Activated CD8-positive, alpha-beta T cell treated with anti-CD3 and anti-CD28 coated beads for 36 hours (primary cell): Measurements from ENCODE around the gene KCNC1. TPM values are rescaled to one million over a fixed set of nuclear protein-coding genes. Genes with fewer than 3 reads are reported as not detected.

Source experiments
- ATAC-seq: fragments of 200-7000 bp; cut with Tn5 transposase; one replicate; pipeline ENCODE4 v1.10.0; 2021; ENCODE audit warnings: mild to moderate bottlenecking, moderate library complexity
- CTCF ChIA-PET: fragments of 350-600 bp; sonication (Branson Sonifier 250); formaldehyde crosslinking; loops from one replicate; lab custom pipeline; 2021; ENCODE audit warnings: antibody characterized with exemption; lab: Charles Lee
- POLR2A ChIA-PET: fragments of 350-600 bp; sonication (Branson Sonifier 250); formaldehyde crosslinking; loops from one replicate; lab custom pipeline; 2021; ENCODE audit warnings: antibody characterized with exemption; lab: Charles Lee
- DNase-seq: peaks from one replicate; pipeline ENCODE4 v3.0.0-alpha.2; 2020
- H3K27ac Mint-ChIP-seq: one replicate; pipeline ENCODE4 v1.8.0; 2021; ENCODE audit warnings: mild to moderate bottlenecking, mixed read lengths
- H3K27me3 Mint-ChIP-seq: one replicate; pipeline ENCODE4 v1.8.0; 2021; ENCODE audit warnings: mixed read lengths
- H3K36me3 Mint-ChIP-seq: one replicate; pipeline ENCODE4 v1.8.0; 2021; ENCODE audit warnings: low read depth, mixed read lengths
- H3K4me1 Mint-ChIP-seq: one replicate; pipeline ENCODE4 v1.8.0; 2021; ENCODE audit warnings: low read depth, mixed read lengths
- H3K4me3 Mint-ChIP-seq: one replicate; pipeline ENCODE4 v1.8.0; 2021; ENCODE audit warnings: mild to moderate bottlenecking, moderate library complexity, mixed read lengths
- H3K9me3 Mint-ChIP-seq: one replicate; pipeline ENCODE4 v1.8.0; 2021; ENCODE audit warnings: mixed read lengths
- intact Hi-C: fragments of 100-400 bp; cut with micrococcal nuclease; formaldehyde crosslinking; loops from one replicate; pipeline ENCODE4 v1.10.0; 2022
- total RNA-seq, 2 experiments: library from RNA; stranded (reverse); gene quantifications; one replicate each; pipeline ENCODE4 v1.2.3, GENCODE V29; 2021
- TF ChIP-seq, protein P1 (sequence below): fragments of 200-600 bp; IDR thresholded peaks from one replicate; pipeline ENCODE4 v1.8.0; 2022; ENCODE audit warnings: antibody characterized with exemption, mild to moderate bottlenecking

The KCNC1 gene
- total RNA-seq, 2 experiments from 2014 or later = not detected

DNA sequence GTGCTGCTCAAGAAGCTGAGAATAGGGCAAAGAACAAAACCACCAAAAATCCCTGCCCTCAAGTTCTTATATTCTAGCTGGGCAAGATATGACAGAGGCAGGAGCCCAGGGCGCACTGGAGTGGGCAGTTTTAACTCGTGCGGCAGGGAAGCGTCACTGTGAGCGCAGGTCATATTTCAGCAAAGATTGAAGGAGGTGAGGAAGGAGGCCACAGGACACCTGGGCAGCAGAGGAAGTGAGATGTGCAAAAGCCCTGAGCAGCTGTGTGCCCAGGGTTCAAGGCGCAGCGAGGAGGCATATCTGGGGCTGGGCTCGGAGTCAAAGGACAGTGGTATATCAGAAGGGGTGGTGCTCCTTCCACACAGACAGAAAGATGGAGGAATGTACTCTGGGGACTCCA lies 13.5 kb downstream of the KCNC1 start:
- Mint-ChIP-seq H3K4me3 (no peak overlapping the region), H3K9me3 (no peaks in the 10 kb centered on the region), H3K36me3 (no peaks in the 10 kb centered on the region), H3K4me1 (no peaks in the 10 kb centered on the region), H3K27me3 (peaks cover 9% of the 10 kb centered on the region), H3K27ac (no peak overlapping the region)
- POLR2A ChIA-PET = no interaction called here
- TF ChIP-seq, protein P1, sequence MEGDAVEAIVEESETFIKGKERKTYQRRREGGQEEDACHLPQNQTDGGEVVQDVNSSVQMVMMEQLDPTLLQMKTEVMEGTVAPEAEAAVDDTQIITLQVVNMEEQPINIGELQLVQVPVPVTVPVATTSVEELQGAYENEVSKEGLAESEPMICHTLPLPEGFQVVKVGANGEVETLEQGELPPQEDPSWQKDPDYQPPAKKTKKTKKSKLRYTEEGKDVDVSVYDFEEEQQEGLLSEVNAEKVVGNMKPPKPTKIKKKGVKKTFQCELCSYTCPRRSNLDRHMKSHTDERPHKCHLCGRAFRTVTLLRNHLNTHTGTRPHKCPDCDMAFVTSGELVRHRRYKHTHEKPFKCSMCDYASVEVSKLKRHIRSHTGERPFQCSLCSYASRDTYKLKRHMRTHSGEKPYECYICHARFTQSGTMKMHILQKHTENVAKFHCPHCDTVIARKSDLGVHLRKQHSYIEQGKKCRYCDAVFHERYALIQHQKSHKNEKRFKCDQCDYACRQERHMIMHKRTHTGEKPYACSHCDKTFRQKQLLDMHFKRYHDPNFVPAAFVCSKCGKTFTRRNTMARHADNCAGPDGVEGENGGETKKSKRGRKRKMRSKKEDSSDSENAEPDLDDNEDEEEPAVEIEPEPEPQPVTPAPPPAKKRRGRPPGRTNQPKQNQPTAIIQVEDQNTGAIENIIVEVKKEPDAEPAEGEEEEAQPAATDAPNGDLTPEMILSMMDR = no peak
- ATAC-seq = no peak
- intact Hi-C loops = no loop called here
- CTCF ChIA-PET = interaction anchor here (3.5 kb wide), 1 partner anchor 18 kb away, joined by 18 read pairs; no protein-coding TSS in a partner anchor
- DNase-seq = no peak

DNA sequence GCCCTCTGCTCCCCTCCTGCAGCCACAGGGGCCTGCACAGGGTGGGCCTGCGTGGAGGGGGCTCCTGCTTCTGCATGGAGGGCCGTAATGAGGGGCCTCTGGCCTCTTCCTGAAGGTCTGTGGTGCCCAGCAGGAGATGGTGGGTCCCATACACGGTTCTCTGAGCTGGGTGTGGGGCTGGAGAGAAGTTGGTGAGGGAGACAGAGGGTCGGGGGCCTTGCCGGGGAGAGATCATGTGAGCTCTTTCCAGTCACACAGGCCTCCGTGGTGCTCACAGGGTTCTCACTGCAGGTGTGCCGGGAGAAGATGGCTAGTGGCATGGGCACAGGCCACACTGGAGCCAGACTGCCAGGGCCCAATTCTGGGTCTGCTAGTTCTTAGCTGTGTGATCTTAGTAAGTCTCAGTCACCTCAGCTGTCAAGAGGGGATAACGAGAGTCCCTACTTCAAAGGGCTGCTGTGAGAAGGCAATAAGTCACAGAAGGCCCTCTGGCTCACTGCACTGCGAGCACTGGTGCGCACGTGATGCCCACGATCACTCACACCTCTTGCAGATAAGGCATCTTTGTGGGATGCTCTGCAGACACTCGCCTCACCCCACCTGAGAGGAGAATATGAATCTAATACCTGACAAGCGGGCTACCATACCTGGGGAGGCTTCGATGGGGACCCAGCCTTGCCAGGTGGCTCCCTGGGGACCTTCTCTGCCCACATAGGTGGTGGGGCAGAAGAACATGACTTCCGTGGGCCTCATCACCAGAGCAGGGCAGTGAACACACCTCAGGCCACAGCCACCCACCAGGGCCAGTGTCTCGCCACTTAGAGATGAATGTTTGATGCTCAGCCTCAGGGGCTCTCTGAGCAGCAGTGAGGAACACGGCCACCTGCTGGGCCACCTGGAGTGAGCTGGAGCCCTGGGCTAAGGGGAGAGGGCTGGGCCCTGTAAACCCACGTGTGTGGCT lies 14.5 kb downstream of the KCNC1 start:
- CTCF ChIA-PET = interaction anchor here (3.5 kb wide), 1 partner anchor 19 kb away, joined by 18 read pairs; no protein-coding TSS in a partner anchor
- TF ChIP-seq, protein P1 = no peak
- H3K4me1 Mint-ChIP-seq = no peaks in the 10 kb centered on the region
- intact Hi-C loops = no loop called here
- ATAC-seq (no peak), DNase-seq (no peak)
- H3K27ac Mint-ChIP-seq = no peak overlapping the region
- H3K36me3 Mint-ChIP-seq = no peaks in the 10 kb centered on the region
- no peak overlapping the region for H3K4me3 Mint-ChIP-seq
- H3K27me3 Mint-ChIP-seq = peaks cover 9% of the 10 kb centered on the region
- POLR2A ChIA-PET = no interaction called here
- no peaks in the 10 kb centered on the region for H3K9me3 Mint-ChIP-seq

DNA sequence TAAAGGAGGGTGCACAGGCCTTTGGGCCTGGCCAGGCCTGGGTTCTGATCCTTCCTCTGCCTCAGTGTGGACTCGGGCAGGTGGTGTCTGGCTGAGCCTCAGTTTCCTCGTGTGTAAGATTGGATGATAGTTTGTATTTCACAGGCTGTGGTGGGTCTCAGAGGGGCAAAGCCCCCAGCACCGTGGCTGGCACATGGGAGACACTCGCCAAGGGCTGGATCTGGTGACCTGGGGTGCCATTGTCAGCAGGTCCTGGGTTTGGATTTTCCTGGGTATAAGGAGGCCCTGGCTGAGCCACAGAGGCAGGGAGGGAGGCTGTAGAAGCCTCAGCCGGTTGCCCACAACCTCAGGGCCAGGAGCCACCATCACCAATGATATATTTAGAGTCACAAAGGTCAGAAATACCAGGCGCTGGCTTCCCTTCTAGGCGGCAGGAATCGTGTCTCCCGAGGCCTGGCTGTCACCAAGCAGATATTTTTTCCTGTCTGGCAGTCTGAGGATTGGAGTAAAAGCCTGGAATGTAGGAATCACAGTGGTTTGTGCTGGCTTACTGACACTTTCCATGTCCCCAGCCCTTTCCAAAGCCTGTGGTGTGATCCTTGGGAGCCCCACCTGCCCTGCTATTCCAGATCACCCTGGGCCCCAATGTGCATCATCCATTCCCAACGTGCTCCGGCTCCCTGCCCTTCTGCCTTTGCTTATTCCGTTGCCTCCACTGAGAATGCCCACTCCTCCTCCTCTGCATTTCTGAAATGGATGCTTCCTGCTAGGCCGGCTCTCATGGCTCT lies 15.6 kb downstream of the KCNC1 start:
- Mint-ChIP-seq H3K27ac (no peak overlapping the region), H3K27me3 (peaks cover 9% of the 10 kb centered on the region), H3K4me1 (no peaks in the 10 kb centered on the region), H3K4me3 (no peak overlapping the region), H3K9me3 (no peaks in the 10 kb centered on the region), H3K36me3 (no peaks in the 10 kb centered on the region)
- DNase-seq (no peak), ATAC-seq (no peak)
- POLR2A ChIA-PET = no interaction called here
- CTCF ChIA-PET = interaction anchor here (2.2 kb wide), 1 partner anchor 19 kb away, joined by 12 read pairs; no protein-coding TSS in a partner anchor
- intact Hi-C loops = no loop called here
- TF ChIP-seq, protein P1 = no peak

DNA sequence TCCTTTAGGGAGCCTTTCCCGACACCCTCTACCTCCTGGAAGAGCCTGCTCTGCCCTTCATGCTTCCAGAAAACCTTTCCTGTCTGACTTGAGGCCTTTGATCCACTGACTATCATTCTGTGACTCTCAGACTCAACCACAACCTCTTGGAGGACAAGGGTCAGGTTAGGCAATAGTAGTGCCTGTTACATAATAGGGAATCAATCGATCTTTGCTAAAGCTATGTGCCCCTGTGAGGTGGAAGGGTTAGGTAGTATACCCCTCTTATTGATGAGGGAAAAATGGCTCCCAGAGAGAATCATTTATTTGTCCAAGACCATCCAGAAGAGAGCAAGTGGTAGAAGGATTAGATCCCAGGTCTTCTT lies 16.2 kb downstream of the KCNC1 start:
- intact Hi-C loops = no loop called here
- no peak for ATAC-seq
- no peak for DNase-seq
- TF ChIP-seq, protein P1 = no peak
- no peak overlapping the region for H3K4me3 Mint-ChIP-seq
- H3K36me3 Mint-ChIP-seq = no peaks in the 10 kb centered on the region
- POLR2A ChIA-PET = no interaction called here
- peaks cover 9% of the 10 kb centered on the region for H3K27me3 Mint-ChIP-seq
- no peak overlapping the region for H3K27ac Mint-ChIP-seq
- H3K9me3 Mint-ChIP-seq = no peaks in the 10 kb centered on the region
- H3K4me1 Mint-ChIP-seq = no peaks in the 10 kb centered on the region
- CTCF ChIA-PET = interaction anchor here (2.2 kb wide), 1 partner anchor 20 kb away, joined by 12 read pairs; no protein-coding TSS in a partner anchor
